Fibroblast of skin of back (primary cell): ENCODE data around the gene VPS18.

Experiments used
- DNase-seq: peaks from one replicate; pipeline ENCODE4 v3.0.0-alpha.2; 2013

Gene VPS18

GRCh38 chr15:40936709-40937666 lies 42.7 kb downstream of the VPS18 start:
- peak; percentile 50 for DNase-seq

- peak; percentile 32 for DNase-seq
Measured at GRCh38 chr15:40937762-40938535, 43.7 kb downstream of the VPS18 start.

- DNase-seq = no peak
Measured at GRCh38 chr15:40938536-40938870, 44.3 kb downstream of the VPS18 start.

- DNase-seq = no peak
Measured at GRCh38 chr15:40940296-40940801, 46.1 kb downstream of the VPS18 start.

GRCh38 chr15:40941068-40941527 lies 46.8 kb downstream of the VPS18 start:
- DNase-seq = no peak

GRCh38 chr15:40941528-40942336 lies 47.5 kb downstream of the VPS18 start:
- peak; percentile 90 for DNase-seq

GRCh38 chr15:40942337-40942854 lies 48.1 kb downstream of the VPS18 start:
- DNase-seq = no peak

GRCh38 chr15:40942878-40943277 lies 48.6 kb downstream of the VPS18 start:
- no peak for DNase-seq

GRCh38 chr15:40943764-40944365 lies 49.6 kb downstream of the VPS18 start:
- DNase-seq = no peak

- DNase-seq = no peak
Measured at GRCh38 chr15:40944510-40945296, 50.5 kb downstream of the VPS18 start.

- DNase-seq = no peak
Measured at GRCh38 chr15:40948706-40949473, 54.6 kb downstream of the VPS18 start.

- no peak for DNase-seq
Measured at GRCh38 chr15:40949756-40950207, 55.5 kb downstream of the VPS18 start.

- DNase-seq = no peak
Measured at GRCh38 chr15:40951764-40952163, 57.5 kb downstream of the VPS18 start.

- no peak for DNase-seq
Measured at GRCh38 chr15:40952301-40952900, 58.2 kb downstream of the VPS18 start.

GRCh38 chr15:40952901-40953712 lies 58.9 kb downstream of the VPS18 start, which contains the start of gene CHAC1:
Gene CHAC1 (plus strand): TSS chr15:40953471. CDS start chr15:40953584, 113 bp downstream.
- peak; percentile 98 for DNase-seq
